GM21367 (cell line): ENCODE data around the gene DIDO1.
"Not testable (repeated sequence)": the region's sequence is repeated elsewhere in the genome, so short reads cannot be mapped to it uniquely, and the experiment has no call there.

Experiments
- ATAC-seq: cut with Tn5 transposase; IDR thresholded peaks from one replicate; pipeline ENCODE4 v1.9.1; 2021; ENCODE audit not compliant: unreplicated experiment

Gene DIDO1

GRCh38 chr20:62858058-62858830, 68.1 kb downstream of the DIDO1 start:
- ATAC-seq, result no peak

DNA sequence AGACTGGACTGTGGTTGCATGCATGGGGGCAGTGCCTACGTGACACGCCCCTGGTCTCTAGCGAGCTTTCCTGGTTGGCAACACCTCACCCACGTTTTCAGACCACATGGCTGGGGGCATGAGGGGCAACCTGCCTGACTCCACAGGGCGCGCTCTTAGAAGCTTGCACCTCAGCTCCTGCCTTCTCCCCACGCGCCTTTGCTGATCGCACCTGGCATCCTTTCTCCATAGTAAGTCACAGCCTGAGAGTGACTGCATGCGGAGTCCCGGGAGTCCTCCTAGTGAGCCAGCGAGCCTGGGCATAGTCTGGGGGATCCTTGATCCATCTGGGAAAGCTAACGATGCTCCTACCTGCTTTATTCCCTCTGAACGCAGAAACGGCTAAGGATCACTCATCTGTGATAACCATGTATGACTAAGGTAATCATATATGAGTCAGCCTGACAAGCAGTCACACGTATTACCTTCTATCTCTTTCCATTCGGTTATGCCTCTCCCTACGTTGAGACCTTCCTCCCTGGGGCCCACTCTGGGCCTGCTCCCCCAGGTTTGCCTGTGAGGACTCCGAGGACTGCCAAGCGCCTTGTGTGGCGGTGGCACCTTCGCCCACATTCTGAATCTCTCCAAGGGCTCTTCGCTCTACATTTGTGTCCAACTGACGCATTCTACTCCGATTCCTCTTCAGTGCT, 69.2 kb downstream of the DIDO1 start:
- no peak for ATAC-seq

DNA sequence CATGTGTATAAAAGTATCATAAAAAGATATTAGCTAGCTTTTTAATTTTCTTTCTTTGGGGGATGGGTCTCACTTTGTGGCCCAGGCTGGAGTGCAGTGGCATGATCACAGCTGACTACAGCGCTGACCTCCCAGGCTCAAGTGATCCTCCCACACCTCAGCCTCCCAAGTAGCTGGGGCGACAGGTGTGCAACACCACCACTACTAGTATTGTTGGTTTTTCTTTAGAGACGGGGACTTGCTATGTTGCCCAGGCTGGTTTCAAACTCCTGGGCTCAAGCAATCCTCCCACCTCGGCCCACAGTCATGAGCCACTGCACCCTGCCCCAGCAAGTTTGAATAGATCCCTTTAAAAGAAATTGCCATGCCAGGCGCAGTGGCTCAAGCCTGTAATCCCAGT, 71.2 kb downstream of the DIDO1 start:
- ATAC-seq, result no peak

DNA sequence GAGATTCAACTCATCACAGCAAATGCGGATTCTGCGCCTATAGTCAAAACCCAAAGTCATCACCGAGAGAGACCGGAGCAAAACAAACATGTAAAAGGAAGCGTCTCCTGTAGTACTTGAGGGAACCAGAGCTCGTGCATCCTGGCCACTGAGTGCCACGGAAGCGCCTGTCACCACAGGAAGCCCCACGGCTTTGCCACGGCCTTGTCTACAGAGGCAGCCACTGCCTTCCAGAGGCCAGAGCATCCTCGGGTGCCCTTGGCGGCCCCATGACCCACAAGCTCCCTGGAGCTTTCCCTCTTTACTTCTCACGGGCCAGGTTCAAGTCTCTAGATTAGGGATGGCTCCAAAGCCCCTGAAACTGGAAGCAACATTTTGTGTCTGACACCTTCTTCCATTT, 72.2 kb downstream of the DIDO1 start:
- no peak for ATAC-seq

DNA sequence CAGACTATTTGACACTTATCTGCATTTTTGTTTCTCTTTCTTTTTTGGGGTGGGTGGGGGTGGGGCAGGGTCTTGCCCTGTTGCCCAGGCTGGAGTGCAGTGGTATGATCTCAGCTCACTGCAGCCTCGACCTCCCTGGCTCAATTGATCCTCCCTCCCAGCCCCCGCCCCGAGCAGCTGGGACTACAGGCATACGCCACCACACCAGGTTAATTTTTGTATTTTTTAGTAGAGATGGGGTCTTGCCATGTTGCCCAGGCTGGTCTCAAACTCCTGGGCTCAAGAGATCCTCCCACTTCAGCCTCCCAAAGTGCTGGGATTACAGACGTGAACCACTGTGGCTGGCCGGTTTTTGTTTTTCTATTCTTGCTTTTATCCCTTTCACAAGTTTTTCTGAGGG, 73.0 kb downstream of the DIDO1 start:
- not testable (repeated sequence) for ATAC-seq

DNA sequence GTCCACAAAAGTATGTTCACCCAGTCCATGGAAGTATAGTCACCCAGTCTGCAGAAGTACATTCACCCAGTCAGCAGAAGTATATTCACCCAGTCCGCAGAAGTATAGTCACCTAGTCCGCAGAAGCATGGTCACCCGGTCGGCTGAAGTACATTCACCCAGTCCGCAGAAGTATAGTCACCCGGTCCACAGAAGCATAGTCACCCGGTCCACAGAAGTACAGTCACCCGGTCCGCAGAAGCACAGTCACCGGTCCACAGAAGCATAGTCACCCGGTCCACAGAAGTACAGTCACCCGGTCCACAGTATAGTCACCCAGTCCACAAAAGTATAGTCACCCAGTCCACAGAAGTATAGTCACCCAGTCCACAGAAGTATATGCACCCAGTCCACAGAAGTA, 73.5 kb downstream of the DIDO1 start:
- ATAC-seq, result no peak

DNA sequence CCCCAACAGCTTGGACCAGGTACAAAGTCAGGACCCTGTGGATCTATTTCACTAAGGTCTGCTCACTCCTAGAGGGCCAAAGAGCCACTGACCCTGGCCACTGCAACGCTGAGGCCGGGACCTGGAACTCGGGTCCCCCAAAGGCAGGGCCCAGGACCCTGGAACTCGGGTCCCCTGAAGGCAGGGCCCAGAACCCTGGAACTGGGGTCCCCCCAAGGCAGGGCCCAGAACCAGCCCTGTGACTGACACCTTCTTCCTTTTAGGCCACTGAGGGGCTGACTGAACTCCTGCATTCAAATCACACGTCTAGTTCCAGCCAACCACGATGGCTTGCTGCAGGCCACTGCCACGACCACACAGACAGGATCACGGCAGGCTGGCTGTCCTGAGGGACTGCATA, 74.1 kb downstream of the DIDO1 start:
- ATAC-seq, result no peak

DNA sequence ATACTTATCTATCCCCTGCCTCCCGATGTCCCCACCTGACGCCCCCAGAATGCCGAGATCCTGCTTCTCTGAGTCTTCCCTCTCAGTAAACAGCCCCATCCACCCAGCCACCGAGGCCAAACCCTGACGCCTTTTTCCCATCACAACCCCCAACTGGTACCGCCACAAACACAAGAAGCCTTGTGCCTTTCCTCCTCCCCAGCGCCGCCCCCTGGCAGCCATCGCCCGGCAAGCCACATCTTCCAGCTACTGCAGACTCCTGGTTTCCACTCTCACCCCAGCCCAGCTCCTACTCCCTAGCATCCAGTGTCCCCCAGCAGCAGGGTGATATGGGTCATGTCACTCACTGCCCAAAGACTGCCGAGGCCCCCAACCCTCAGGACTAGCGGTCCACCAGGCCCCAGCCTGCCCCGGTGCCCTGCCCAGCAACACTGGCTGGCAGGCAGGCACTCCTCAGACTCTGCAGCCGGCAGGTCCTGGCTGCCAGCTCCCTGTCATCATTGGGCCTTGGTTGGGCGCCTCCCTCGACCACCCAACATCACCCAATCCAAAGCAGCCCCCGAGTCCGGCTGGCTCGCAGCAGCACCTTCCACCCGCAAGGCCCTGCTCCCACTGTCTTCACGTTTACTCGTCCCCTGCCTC, 75.9 kb downstream of the DIDO1 start:
- ATAC-seq, result no peak

- no peak for ATAC-seq
These were observed 76.9 kb downstream of the DIDO1 start for GRCh38 chr20:62849431-62849830.

GRCh38 chr20:62848917-62849316, 77.4 kb downstream of the DIDO1 start:
- not testable (repeated sequence) for ATAC-seq

- no peak for ATAC-seq
These were observed 80.0 kb downstream of the DIDO1 start for GRCh38 chr20:62846166-62846890.

- ATAC-seq, result no peak
These were observed 80.7 kb downstream of the DIDO1 start for GRCh38 chr20:62845416-62846160.

DNA sequence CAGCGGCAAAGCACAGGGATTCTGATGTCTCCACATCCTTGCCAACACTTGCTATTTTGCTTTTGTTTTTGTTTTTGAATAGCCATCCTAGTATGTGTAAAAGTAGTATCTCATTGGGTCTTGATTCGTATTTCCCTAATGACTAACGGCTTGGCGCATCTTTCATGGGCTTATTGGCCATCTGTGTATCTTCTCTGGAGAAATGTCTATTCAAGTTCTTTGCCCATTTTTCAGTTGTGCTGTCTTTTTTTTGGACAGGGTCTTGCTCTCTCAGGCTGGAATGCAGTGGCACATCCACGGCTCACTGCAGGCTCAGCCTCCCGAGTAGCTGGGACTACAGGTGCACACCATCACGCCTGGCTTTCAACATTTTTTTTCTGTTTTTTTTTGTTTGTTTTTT, 82.1 kb downstream of the DIDO1 start:
- ATAC-seq, result no peak

DNA sequence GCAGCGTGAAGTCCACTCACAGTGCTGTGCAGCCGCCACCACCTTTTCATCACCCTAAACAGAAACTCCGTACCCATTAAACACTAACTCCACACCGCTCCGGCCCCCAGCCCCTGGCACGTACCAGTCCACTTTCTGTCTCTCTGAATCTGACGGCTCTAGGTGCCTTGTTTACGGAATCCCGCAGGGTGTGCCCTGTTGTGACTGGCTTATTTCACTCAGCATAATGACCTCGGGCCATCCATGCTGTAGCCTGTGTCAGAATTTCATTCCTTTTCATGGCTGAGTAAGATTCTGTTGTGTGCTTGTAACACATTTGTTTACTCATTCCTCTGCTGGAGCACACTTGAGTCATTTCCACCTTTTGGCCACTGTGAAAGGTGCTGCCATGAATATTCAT, 82.6 kb downstream of the DIDO1 start:
- ATAC-seq, result no peak

DNA sequence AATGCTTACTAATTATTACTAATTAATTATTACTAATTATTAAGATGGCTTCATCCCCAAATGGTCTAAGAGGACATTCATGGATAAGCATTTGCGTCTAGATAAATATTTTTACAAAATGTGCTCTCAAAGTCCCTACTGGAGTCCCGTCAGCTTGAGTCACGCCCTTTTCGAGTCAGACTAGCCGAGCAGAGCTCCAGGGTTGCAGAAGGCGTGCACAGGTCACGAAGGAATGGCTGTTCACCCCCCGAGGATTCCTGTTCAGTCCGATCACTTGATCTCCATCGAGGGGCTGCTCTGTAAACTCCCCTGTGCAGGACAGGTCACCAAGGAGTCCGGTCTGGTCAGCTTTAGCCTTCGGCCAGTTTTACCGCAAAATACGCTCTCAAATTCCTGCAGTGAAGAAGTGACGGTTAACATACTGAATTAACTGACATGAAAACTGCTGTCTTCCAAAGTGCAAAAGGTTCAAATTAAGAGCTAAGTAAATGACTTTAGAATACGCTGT, 84.5 kb downstream of the DIDO1 start:
- ATAC-seq, result no peak

DNA sequence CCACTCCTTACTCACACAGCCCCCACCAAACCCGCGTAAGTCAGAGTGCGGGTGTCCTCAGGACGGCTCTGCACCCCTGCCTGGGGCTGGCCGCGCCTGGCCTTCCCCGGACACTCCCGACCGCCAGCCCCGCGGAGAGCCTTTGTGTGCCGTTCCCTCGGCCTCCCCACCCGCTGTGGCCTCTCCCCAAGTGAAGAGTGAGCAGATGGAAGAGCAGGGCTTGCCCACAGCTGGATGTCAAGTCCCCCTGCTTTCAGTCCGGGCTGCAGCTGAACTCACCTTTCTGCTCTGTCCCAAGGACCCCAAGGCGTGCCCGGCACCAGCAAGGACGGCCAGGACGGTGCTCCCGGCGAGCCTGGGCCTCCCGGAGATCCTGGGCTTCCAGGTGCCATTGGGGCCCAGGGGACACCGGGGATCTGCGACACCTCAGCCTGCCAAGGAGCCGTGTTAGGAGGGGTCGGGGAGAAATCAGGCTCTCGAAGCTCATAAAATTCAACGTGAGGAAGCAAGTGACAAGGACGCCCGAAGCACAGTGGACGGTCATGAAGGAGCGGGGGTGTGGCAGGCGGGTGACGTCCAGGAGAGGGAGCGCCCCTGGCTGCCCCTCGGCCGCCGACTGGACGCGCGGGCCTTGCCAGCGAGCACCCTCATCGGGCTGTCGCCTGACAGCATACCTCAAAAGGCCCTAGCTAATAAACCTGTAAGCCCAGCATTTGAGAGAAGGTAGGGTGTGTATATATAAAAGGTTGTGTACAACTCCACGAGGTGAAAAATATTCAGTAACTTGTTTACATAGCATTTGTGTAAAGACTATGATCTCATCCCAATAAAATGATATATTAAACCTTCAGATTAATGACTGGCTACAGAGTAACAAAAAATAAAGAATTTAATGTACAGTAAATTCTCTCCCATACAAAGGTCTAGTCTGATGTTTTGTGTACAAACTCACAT, 85.8 kb downstream of the DIDO1 start:
- ATAC-seq, result no peak

- no peak for ATAC-seq
These were observed 86.5 kb downstream of the DIDO1 start for GRCh38 chr20:62839816-62840215.

DNA sequence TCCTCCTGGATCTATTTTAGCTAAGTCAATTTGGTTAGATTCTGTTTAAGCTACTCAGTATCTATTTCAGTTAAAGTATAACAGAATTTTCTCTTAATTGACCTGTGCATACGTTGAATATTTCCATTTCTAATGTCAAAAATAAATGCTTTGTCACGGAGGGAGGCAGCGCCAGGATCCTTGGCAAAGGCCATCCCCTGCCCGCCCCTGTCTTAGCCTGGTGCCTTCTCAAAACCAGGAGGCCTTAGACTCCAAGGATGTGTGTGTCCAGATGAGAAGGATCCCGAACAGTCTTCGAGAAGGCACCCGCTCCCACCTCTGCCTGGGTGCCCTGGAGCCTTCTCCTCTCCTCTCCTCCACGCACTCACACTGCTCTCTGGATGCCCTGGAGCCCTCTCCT, 87.0 kb downstream of the DIDO1 start:
- ATAC-seq, result no peak

DNA sequence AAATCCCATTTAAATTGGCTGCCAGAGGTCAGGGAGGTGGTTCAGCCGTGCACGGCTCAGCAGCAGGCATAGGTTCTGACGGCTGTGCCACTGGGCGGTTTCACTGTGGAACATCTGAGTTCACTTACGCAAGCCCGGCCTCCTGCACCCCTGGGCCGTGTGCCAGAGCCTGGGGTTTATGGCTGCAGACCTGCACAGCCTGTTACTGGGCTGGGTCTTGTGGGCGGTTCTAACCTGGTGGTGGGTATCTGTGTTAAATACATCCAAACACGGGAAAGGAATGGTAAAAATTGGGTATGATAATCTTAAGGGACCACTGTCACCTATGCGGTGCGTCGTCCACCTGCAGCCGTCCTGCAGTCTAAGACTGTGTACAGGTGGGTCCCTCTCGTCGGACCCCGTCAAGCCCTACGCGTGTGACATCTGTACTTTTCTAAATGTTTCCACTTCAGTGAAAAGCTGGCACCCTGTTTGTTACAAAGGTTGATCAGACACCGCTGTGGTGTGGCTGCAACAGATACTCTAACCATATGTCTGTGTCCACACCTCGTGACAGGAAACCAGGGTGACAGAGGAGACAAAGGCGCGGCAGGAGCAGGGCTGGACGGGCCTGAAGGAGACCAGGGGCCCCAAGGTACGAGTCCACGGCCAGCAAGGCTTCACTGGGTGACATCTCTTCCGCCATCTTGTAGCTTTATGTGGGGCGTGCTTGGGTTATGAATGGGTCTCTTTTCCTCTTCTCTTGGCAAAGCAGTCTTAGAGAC, 88.0 kb downstream of the DIDO1 start:
- no peak for ATAC-seq
